ENCODE results near the gene TLR9. TPM values are rescaled to one million over a fixed set of nuclear protein-coding genes. Genes with fewer than 3 reads are reported as not detected.

Gene TLR9
- total RNA-seq, 1 experiment from 2014 or later: not detected

DNA sequence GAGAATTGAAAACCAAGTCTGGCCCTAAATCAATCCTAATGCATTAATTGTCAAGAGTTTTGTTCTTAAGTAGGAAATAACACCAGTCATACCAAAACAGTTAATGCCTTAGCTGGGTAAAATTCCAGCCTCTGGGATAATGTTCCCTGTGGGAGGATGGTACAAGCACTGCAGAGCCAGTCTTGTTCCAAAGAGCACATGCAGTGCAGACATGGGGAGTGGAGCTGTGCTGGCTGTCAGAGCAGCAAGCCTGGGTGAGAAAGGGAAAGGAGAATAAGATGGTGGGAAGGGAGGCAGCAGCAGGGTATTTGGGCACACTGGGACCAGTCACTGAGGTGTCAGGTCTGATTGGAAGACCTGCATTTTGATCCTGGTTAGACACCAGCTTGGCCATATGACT is 15.4 kb downstream of the TLR9 start:
- DNase-seq (ENCODE audit: low read depth, low spot score): no peak
- in situ Hi-C loops (cut with HindIII; ENCODE audit: low pct_unique_long_range_greater_than_20kb, low sequenced_read_pairs): no loop called here

DNA sequence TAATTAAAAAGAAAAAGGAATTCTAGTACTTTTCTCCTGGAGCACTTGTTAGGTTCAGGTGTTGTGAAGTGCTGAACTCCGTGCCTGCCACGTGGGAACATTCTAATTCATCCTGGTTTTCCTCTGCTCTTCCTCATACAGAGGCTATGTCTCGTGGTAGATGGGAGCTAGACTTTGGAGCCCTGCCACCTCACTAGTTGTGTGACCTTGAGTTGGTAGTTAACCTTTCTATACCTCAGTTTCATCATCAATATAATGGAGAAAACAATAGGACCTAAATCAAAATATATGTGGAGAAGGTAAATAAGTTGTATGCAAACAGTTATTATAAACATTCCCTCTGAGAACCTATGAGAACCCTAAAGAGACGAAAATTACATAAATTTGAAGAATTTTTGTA is 16.9 kb downstream of the TLR9 start:
- no peak for DNase-seq (ENCODE audit: low read depth, low spot score)
- in situ Hi-C loops (cut with HindIII; ENCODE audit: low pct_unique_long_range_greater_than_20kb, low sequenced_read_pairs): no loop called here

DNA sequence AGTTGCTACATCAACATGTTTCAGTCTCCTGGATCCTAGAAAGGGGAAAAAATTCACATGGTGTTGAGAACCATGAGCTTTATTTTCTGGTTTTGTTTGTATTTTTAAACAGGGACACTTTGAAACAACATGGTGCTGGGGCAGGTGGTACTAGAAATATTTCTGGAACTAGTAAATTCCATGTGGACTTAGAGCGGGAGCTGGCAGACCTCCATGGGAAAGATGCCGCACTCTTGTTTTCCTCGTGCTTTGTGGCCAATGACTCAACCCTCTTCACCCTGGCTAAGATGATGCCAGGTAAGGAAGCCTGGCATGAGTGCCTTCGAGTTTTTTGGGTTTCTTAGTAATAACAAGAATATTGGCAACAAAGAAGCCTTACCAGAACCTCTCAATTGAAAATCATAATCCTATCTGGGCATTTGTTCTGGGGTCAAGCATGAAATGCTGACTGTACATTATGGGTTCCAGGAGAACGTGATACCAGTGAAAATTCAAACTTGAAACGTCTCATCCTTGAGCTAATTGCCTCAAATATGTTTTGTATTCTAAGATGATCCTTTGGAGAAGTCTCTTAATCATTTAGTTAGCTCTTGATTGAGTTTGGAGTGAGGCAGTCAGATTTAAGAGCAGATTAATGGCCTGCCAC is 19.6 kb downstream of the TLR9 start:
- in situ Hi-C loops (cut with HindIII; ENCODE audit: low pct_unique_long_range_greater_than_20kb, low sequenced_read_pairs): no loop called here
- DNase-seq (ENCODE audit: low read depth, low spot score): no peak

DNA sequence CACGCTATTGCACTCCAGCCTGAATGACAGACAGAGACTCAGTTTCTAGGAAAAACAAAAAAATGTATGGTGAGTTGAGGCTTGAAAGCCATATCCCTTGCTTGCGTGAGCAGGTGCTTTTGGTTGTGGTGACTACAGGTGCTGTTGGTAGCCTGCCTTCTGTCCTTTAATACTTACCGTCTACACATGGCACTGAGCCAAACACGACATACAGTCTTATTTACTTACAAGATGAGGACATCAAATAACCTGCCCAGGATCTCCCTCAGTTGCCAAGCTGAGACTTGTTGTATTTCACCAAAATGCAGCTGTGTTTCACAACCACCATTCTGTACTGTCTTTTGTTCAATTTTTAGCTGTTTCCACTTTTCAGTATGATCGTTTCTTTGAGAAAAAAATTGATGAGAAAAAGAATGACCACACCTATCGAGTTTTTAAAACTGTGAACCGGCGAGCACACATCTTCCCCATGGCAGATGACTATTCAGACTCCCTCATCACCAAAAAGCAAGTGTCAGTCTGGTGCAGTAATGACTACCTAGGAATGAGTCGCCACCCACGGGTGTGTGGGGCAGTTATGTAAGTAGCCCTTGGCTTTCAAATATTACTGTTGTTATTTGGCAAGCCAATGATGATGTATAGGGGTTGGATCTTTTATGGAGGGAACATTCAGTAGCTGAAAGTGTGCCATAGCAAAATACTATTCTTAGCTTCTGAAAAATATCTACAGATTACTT is 20.9 kb downstream of the TLR9 start:
- DNase-seq (ENCODE audit: low read depth, low spot score): no peak
- in situ Hi-C loops (cut with HindIII; ENCODE audit: low pct_unique_long_range_greater_than_20kb, low sequenced_read_pairs): no loop called here

DNA sequence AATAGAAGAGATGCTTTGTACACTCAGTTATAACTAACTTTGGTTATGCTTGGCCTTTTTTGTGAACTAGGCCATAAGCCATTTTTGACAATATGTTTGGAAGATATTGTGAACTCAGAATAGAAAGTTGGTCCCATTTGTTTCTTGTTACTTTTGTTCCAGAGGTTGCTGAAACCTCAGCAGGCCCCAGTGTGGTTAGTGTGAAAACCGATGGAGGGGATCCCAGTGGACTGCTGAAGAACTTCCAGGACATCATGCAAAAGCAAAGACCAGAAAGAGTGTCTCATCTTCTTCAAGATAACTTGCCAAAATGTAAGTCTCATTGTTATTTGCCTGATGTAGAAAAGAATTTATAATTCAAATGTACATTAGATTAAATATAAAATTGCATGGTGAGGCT is 21.7 kb downstream of the TLR9 start:
- in situ Hi-C loops (cut with HindIII; ENCODE audit: low pct_unique_long_range_greater_than_20kb, low sequenced_read_pairs): no loop called here
- no peak for DNase-seq (ENCODE audit: low read depth, low spot score)

DNA sequence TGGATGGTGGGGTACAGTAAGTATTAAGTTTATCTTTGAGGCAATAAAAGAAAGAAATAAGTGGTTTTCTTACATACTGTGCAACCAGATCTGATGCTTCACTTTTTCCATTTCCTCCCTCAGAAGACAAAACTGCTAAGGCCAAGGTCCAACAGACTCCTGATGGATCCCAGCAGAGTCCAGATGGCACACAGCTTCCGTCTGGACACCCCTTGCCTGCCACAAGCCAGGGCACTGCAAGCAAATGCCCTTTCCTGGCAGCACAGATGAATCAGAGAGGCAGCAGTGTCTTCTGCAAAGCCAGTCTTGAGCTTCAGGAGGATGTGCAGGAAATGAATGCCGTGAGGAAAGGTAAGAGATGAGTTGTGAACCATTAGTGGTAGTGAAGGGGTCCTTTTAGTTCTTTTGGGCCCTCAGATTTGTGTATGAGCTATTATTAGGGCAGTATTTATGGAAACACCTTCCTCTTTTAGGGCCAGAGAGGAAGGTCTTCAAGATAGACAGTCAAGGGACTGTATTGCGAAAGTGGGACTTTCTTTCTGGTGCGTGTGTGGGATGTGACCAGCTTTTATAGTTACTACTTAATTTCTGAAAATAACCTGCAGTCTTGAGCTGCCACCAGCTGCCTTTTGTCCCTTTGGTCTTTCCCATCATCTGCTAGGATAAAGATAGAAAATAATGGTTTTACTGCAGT is 22.9 kb downstream of the TLR9 start:
- DNase-seq (ENCODE audit: low read depth, low spot score): no peak
- in situ Hi-C loops (cut with HindIII; ENCODE audit: low pct_unique_long_range_greater_than_20kb, low sequenced_read_pairs): no loop called here

DNA sequence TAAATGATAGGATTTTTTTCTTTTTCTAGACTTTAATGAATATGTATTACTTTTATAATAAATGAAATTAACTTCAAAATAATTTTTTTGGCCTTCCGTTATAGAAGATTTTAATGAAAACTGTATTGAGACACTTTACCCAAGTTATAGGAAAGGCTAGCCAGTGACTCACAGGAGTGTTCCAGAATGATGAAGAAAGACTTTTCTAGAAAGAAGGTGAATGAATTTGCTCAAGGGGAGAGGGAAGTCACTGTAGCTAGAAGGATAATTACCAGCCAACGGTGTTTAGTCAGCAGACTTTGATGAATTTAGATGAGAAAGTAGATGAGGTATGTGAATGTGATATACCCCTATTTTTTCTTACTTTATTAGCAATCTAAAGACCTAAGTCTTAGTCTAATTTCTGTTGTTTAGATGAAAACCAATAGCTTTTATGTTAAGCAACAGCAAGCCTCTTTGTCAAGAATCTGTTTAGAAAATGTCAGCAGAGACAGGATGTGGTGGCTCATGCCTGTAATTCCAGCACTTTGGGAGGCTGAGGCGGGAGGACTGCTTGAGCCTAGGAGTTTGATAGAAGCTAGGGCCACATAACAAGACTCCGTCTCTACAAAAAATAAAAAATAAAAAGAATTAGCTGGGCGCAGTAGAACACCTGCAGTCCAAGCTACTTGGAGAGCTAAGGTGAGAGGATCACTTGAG is 24.3 kb downstream of the TLR9 start:
- in situ Hi-C loops (cut with HindIII; ENCODE audit: low pct_unique_long_range_greater_than_20kb, low sequenced_read_pairs): no loop called here
- DNase-seq (ENCODE audit: low read depth, low spot score): no peak

DNA sequence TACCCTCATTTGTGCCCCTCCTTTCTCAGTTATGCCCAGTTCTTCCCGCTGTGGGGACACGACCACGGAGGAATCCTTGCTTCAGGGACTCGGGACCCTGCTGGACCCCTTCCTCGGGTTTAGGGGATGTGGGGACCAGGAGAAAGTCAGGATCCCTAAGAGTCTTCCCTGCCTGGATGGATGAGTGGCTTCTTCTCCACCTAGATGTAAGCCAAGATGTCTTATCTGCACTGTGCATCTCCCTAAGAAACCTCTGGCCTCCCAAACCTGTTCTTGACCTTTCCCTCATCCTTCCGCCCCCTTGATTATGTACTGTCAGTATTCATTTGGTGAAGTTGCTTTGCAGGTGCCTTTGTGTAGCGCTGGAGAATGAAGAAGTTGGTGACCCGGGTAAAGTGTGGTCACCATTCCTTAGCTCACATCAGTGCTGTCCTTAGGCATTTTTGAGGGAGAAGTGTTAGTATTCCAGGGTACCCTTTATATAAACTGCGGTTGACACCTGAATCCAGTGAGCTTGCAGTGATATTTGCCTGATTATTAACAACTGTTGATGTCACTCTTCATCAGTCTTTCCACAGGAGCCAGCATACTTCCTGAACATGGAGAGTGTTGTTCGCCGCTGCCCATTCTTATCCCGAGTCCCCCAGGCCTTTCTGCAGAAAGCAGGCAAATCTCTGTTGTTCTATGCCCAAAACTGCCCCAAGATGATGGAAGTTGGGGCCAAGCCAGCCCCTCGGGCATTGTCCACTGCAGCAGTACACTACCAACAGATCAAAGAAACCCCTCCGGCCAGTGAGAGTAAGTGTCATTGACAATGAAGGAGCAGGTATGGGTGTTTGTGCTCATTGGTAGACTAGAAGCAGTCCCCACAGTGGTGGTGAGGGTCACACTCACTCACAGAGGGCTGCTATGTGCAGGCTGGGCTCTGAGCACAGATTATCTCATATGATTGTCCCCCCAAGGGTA is 26.5 kb downstream of the TLR9 start:
- no peak for DNase-seq (ENCODE audit: low read depth, low spot score)
- in situ Hi-C loops (cut with HindIII; ENCODE audit: low pct_unique_long_range_greater_than_20kb, low sequenced_read_pairs): no loop called here

DNA sequence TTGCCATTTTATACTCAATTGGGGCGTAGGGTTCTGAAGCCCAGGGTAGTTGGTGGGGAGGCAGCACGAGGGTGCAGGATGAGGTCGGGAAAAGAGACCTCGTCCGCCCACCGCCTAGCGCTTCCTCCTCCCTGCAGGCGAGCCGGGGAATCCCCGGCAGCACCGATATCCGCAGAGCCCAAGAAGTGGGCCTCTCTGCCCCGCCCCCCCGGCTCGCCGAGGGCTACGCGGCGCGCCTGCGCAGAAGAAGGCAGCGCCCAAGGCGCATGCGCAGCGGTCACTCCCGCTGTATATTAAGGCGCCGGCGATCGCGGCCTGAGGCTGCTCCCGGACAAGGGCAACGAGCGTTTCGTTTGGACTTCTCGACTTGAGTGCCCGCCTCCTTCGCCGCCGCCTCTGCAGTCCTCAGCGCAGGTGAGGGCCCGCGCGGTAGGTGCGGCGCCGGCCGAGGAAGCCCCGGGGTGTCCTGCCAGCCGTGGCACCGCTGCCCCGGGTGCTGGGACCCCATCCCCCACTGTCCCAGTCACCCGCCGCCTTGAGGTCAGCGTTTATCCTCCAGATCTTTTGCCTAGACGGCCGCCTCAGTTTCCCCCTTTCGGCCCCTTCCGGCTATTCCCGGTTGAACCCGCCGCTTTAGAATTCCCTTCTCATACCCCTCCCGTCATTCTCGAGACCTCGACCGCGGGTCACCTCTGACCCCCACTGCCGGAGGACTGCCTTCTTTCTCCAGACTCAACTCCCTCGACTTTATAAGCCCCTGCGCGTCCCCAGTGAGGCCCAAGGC is 27.4 kb downstream of the TLR9 start, which contains the start of gene ALAS1:
TSS of gene ALAS1 (plus strand) at position 319 of the 784 bp plus-strand sequence. CDS start 1,082 bp downstream, outside the sequence.
- DNase-seq (ENCODE audit: low read depth, low spot score): peak; percentile 87
- in situ Hi-C loops (cut with HindIII; ENCODE audit: low pct_unique_long_range_greater_than_20kb, low sequenced_read_pairs): no loop called here

DNA sequence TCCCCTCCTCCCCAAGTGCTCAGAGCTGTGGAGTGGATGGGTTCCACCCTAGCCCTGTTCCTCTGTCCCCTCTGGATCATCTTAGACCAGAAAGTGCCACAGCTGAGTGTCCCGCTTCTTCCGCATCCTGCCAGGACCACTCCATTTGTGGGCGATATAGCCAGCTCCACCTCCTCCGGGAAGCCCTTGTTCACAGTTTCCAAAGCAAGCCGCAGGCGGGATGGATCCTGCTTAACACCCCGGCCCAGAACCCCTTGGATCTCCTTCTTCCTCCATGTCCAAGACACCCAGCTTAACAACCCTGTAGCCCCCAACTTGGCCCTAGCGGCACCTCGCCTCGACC is 28.0 kb downstream of the TLR9 start:
- no peak for DNase-seq (ENCODE audit: low read depth, low spot score)
- in situ Hi-C loops (cut with HindIII; ENCODE audit: low pct_unique_long_range_greater_than_20kb, low sequenced_read_pairs): no loop called here

DNA sequence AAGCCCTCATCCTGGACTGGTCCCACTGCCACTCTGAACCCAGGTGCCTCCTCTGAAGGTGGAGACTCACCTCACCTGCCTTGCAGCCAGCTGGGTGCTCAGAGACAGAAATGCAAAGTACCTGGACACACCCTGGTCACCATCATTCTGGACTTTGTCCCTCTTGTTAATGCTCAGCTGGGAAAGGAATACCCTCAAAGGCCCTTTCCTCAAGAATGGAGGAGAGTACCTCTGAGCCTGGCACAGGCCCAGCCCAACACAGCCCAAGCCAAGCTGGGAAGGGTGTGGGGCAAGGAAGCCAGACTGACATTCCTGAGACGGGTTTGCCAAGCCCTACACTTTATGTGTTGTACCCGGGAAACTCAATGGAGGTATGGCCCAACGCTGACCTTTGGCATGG is 28.5 kb downstream of the TLR9 start:
- no peak for DNase-seq (ENCODE audit: low read depth, low spot score)
- in situ Hi-C loops (cut with HindIII; ENCODE audit: low pct_unique_long_range_greater_than_20kb, low sequenced_read_pairs): no loop called here

DNA sequence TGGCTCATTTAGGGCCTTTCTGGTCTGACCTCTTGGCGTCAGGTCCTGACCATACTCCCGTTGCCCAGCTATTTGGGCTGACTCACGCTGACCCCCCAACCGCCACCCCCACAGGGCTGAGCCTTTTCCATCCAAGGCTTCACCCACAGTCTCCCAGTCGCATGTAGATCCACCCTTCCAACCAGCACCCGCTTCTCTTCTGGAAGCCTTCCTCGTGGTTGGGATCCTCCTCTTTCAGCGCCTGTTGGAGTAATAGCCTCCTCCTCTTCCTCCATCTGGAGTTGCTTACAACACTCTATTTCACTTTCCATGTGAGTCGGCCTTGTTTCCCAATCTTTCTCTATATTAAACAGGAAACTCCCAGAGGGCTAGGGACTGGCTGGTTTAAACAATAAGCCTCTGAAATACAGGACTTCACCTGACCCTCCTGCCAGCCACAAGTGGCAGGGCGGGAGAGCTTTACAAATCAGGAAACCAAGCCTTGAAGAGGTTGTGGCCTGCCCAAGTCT is 29.6 kb downstream of the TLR9 start:
- peak; percentile 89 for DNase-seq (ENCODE audit: low read depth, low spot score)
- in situ Hi-C loops (cut with HindIII; ENCODE audit: low pct_unique_long_range_greater_than_20kb, low sequenced_read_pairs): no loop called here

DNA sequence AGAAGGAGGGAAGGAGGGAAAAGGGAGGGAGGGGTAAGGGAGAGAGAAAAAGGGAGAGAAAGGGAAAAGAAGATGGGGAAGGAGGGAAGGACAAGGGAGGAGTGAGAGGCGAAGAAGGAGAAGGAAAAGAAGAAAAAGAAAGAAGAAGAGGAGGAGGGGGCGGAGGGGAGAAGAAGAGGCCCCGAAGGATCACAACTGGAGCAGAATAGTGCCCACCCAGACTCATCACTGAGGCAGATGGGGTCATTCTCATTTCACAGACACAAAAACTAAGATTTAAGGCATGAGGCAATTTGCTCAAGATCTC is 30.2 kb downstream of the TLR9 start:
- in situ Hi-C loops (cut with HindIII; ENCODE audit: low pct_unique_long_range_greater_than_20kb, low sequenced_read_pairs): no loop called here
- no peak for DNase-seq (ENCODE audit: low read depth, low spot score)

DNA sequence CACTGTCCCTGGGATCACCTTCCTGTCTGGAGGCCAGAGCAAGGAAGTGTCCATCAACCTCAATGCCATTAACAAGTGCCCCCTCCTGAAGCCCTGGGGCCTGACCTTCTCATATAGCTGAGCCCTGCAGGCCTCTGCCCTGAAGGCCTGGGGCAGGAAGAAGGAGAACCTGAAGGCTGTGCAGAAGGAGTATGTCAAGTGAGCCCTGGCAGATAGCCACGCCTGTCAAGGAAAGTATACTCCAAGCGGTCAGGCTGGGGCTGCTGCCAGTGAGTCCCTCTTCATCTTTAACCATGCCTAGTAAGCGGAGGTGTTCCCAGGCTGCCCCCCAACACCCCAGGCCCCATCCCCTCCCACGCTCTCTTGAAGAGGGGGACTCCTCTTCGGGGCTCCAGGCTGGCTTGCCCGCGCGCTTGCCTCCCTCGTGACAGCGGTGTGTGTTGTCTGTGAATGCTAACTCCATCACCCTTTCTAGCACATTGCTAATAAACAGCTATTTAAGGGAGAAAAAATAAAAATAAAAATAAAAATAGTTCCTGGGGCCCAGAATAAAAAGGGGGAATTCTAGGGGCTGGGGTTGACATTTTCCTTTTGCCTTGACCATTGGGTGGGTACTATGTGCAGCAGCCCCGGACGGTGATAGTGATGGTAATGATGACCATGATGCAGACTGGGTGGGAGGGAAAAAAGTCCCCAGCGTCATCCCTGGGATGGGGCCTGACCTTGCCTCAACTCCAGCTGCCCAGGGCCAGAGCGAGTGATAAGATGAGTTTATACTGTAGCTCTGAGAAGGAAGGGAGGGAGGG is 30.8 kb downstream of the TLR9 start:
- in situ Hi-C loops (cut with HindIII; ENCODE audit: low pct_unique_long_range_greater_than_20kb, low sequenced_read_pairs): no loop called here
- no peak for DNase-seq (ENCODE audit: low read depth, low spot score)

DNA sequence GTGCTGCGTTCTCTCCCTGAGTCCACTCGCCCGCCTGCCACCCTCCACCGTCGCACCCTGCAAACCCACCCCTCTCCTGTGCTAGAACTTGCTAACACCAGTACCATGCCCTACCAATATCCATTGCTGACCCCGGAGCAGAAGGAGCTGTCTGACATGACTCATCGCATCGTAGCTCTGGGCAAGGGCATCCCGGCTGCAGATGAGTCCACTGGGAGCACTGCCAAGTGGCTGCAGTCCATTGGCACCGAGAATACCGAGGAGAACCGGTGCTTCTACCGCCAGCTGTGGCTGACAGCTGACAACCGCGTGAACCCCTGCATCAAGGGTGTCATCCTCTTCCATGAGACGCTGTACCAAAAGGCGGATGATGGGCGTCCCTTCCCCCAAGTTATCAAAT is 32.4 kb downstream of the TLR9 start:
- in situ Hi-C loops (cut with HindIII; ENCODE audit: low pct_unique_long_range_greater_than_20kb, low sequenced_read_pairs): no loop called here
- DNase-seq (ENCODE audit: low read depth, low spot score): no peak

DNA sequence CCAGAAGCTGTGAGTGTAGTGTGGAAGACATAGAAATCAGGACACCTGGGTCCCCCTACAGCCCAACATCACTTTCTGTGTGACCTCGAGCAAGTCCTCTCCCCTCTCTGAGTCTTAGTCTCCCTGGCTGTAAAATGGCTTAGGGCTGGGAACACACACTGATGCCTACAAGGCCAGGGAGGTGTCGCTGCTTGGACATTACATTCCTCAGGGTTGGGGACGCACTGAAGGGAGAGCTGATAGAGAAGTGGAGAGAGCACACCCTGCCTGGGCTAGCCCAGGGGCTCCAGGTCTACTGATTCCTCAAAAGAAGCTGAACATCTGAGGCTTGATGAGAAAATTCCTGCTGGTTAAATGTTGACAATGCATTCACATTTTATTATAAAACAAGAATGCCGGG is 33.8 kb downstream of the TLR9 start:
- no peak for DNase-seq (ENCODE audit: low read depth, low spot score)
- in situ Hi-C loops (cut with HindIII; ENCODE audit: low pct_unique_long_range_greater_than_20kb, low sequenced_read_pairs): no loop called here

Measured in SK-MEL-5 (cell line).